Activated T-cell treated with anti-CD3 and anti-CD28 coated beads for 1 hour (primary cell): ENCODE data around the gene EHMT1.
"Not testable (repeated sequence)": the region's sequence is repeated elsewhere in the genome, so short reads cannot be mapped to it uniquely, and the experiment has no call there.

Source experiments
- DNase-seq: peaks from one replicate; pipeline ENCODE4 v3.0.0-alpha.2; 2020; ENCODE audit warnings: low read depth

The EHMT1 gene

DNA sequence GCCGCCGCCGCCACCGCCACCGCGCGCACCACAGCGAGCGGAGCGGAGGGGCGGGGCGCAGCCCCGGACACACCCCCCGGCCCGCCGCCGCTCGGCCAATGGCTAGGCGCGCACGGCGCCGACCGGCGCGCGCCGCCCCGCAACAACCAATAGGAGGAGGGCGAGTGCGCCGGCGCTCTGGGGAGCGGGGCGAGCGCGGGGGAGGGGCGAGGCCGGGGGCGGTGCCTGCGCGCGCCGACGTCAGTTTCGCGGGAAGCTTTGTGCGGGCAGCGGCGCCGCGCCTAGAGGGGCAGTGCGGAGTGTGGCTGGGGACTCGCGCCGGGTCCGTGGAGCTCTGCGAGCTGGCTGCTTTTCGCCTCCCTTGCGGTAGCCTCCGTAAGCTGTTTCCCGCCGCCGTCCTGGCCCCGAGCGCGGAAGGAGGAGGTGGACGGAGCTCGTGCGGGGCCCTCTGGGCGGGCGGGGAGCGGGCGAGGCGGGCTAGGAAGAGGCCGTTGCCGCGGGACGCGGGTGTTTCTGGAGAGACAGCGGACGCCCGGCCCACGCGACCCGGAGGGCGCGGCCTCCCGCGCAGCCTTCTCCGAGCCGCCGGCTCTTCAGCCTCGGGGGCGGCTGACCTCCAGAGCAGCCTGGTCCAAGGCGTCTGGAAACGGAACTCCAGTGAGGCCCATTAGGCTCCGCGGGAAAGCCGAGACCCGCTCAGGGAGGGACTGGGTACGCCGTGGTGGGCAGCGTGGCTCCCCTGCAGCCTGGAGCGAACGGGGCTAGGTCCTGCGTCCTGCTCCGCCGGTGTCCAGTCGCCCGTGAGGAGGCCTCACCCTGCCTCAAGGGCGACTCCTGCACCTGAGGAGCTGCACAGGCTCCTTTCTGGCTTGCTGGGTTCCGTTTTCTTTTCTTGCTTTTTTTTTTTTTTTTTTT, 28.1 kb upstream of the EHMT1 start, which contains the start of gene ZMYND19:
Gene ZMYND19, minus strand, starts transcription at position 44 of the 915 bp plus-strand sequence. CDS start 249 bp downstream, outside the sequence.
- peak; percentile 91 for DNase-seq

DNA sequence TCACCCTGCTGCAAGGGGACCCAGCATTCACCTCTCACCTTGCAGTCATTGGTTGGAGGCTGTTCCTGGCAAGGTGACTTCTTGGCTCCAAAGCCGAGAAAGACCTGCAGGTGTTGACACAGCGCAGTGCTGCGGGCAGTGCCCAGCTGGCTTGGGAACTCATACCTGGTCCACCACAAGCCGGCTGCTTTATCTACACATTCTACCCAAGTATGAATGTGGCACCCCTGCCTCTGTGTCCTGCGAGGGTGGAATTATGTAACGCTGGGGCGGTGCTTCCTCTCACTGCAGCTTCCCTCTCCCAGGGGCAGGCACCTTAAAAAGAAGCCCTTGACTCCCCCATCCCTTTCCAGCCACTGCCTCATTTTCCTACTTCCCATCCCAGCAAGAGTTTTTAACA, 26.0 kb upstream of the EHMT1 start:
- no peak for DNase-seq

DNA sequence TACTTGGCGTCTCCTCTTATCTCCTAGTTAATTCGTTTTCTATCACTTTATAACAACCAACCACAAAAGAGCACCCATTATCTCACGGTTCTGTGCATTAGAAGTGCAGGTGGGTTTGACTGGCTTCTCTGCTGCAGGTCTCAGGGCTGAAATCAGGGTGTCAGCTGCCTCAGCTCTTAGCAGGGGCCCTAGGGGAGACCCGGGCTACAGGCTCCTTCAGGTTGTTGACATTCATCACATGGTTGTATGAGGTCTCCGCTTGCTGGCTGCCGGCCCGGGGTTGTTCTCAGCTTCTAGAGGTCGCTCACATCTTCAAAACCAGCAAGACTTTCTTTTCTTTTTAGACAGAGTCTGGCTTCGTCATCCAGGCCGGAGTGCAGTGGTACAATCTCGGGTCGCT, 25.6 kb upstream of the EHMT1 start:
- no peak for DNase-seq

DNA sequence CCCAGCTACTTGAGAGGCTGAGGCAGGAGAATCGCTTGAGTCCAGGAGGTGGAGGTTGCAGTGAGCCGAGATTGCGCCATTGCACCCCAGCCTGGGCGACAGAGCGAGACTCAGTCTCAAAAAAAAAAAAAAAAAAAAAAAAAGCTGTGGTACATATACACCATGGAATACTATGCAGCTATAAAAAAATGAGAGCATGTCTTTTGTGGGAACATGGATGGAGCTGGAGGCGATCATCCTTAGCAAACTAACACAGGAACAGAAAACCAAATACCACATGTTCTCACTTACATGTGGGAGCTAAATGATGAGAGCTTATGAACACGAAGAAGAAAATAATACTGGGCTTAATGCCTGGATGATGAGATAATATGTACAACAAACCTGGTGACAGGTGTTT, 22.2 kb upstream of the EHMT1 start:
- DNase-seq: not testable (repeated sequence)

DNA sequence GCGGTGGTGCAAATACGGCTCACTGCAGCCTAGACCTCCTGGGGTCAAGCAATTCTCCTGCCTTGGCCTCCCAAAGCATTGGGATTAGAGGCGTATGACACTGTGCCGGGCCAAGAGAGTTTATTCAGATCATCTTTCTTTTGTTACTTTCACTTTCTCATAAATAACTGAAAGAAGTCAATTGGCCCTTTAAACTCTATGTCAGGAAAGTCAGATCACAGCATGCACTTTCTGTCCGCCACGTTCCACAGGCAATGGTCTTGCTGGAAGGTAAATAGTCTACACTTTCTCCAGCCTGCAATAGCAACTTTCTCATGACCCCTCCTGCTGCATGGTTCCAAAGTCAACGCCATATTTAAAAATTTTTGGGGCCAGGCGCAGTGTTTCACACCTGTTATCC, 19.9 kb upstream of the EHMT1 start:
- DNase-seq: no peak

DNA sequence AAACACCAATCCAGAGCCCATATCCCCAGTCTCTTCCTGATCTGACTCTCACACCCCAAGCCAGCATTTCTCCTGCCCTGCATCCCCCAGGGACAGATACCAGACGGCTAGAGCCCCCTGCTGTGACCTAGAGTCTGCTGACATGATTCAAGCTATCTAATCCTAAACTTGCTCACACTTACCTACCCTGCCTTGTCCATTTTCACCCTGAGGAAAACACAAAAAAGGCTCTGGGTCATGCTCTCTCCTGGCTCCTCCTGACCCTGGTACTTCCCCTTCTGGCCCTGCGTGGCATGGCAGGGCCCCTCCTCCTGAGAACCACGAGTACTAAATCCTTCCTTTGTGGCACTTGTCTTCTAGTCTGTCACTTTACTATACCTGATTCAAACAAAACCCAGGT, 16.1 kb upstream of the EHMT1 start:
- DNase-seq: no peak

DNA sequence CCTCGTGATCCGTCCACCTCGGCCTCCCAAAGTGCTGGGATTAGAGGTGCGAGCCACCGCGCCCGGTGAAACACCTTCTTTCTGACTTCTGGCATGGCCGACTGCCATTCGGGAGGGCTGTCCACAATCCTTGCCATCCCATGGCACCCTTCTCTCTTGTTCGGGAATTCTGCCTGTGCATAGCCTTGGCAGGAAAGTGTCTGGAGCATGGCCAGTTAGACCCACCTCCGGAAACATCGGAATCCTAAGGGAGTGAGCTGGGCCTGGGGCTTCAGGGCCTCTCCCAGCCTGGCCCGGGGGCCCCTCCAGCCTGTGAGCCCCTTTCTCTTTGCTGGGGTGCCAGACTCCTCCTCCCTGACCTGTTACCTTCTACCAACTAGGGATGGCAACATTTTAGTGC, 14.9 kb upstream of the EHMT1 start:
- no peak for DNase-seq

DNA sequence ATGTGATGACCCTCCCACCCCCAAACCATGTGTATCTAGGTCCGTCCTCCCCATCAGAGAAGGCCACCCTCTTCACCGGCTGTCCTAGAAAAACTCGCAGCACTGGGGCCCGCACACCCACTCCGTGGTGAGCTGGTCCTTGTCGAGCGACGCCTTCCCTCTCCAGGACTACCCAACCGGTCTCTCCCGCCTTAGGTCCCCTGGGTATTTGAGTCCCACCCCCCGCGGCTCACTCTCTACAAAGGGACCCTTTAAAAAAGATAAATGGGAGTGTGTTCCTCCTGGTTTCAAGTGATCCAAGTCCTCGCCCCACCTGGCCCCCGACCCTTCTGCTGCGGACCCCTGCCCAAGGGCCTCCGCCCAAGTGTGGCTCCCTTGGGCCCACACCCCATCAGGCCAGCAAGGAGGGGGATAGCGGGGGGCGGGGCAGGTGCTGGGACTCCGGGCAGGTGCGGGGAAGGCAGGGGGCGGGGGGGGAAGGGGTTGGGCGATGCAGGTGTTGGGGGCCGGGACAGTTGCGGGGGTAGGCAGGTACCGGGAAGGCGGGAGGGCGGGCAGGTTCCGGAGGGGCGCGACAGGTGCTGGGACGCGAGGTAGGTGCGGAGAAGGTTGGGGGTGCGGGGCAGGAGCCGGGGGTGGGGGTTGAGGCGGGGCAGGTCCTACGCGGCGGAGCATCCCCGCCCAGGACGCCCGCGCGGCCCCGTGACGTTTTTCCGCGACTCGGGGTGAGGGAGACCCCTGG, 14.3 kb upstream of the EHMT1 start:
- DNase-seq: no peak

DNA sequence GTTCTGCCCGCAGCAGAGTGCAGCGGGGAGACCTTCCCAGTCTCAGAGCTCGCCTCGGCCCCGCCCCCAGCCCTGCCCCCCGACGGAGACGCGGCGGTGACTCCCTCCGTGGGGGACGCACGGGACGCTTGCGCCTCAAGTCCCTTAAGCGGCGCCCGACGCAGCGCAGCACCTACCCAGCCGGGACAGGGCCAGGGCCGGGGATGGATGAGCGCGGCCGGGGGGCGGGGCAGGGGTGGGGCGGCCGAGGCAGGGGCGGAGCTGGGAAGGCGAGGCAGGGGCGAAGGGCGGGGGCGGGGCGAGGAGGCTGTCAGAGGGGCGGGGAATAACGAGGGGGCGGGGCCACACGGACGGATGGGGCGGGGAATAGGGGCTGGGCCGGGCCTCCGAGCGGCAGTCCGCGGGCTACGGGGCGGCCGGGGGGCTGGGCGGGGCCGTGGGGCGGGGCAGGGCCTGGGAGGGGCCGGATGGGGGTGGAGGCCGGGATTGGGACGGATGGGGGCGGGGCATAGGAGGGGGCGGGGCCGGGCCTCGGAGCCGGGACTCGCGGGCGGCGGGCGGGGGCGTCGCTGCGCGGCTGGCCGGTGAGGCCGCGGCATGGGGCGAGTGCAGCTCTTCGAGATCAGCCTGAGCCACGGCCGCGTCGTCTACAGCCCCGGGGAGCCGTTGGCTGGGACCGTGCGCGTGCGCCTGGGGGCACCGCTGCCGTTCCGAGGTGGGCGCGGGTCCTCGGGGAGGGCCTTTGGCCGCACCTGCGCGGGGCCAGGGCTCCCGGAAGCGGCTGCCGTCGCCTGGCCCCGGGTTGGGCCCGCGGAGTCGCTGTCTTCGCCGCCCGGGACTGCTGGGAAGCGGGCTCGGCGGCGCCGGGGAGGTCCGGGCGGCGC, 13.4 kb upstream of the EHMT1 start, which contains the start of gene ARRDC1:
Gene ARRDC1, plus strand, starts transcription at position 566 of the 884 bp plus-strand sequence. Its CDS starts 32 bp downstream, at position 598.
- peak; percentile 90 for DNase-seq

DNA sequence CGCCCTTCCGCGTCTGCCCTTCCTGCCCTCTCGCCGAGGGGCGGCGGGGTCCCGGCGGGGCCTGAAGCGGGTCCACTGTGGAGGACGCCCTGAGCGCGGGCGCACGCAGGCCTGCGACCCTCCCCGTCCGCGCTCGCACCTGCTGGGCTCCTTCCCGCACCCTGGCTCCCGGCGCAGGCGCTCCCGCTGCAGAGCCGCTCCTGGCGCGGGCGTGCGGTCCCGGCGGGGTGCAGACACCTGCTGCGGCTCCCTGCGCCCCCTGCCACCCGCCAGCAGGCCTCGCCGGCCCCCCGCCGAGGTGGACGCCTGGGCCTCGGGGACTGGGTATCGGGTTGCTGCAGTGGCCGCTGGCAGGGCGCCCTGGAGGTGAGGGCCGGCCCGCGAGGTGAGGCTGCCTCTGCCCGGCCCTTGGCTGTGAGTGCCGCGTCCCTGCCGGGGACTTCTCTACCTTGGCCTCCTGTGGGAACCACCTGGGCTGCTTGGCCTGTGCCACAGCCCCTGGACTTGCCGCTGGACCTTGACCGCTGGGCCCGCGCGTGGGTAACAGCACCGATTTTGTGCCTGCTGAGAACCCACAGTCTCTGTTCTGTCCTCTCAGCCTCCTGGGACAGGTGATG, 12.7 kb upstream of the EHMT1 start:
- DNase-seq: no peak

DNA sequence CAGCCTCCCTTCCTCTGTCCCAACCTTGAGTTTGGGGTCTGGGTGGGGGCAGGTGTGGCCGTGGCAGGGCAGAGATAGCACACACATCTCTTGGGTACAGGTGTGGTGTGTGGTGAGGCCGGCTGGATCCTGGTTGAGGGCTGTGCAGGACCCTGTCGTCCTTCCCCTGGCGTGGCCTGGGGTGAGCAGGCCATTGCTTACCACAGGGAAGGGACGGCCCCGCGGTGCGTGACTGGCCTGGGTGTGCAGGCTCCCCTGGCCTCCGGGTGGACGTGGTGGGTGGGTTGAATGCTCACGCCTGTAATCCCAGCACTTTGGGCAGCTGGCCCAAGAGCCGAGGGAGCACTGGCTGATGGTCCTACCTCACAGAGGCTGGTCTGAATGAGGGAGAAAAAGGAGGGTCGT, 12.1 kb upstream of the EHMT1 start:
- DNase-seq: no peak

DNA sequence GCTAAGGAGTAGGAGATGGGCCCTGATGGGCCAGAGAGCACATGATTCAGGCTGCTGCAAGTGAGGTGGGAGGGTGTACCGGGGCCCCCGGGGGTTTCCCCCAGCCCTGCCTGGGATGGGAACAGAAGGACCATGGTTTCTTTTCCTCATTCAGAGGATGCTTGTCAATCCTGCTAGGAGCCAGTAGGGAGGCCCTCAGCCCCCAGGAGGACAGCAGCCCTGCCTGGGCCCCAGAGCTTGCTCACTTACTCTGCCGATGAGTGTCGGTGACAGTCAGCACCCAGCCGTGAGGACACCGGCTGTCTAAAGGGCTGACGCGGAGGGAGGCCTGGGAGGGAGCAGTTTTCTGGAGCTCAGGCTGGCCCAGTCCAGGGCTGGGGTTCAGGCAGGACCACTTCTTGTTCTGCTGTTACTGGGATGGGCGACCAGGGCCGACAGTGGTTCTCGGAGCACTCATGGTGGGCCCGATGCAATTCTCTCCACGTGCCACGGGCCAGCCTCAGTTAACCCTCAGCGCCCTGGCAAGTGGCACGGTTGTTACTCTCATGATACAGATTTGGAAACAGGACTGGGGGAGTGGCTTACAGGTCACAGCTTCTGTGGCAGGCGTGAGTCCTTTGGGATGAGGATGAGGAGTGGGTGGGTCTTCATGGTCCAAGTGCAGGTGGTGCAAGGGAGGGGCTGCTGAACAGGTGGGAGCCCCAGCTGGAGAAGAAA, 11.5 kb upstream of the EHMT1 start:
- DNase-seq: no peak

DNA sequence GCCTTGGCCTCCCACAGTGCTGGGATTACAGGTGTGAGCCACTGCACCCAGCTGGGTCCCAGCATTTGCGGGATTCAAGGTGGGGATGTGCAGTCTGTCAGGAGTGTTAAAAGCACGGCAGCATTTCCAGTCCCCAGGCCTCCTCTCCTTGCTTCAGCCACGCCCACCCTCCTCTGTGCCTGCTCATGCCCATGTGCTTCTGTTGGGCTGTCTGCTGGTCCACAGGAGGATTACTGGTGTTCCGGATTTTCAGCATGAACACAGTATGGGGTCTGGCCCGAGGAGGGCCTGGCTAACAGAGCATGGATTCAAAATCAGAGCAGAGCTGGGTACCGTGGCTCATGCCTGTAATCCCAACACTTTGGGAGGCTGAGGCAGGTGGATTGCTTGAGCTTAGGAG, 7.9 kb upstream of the EHMT1 start:
- DNase-seq: no peak

DNA sequence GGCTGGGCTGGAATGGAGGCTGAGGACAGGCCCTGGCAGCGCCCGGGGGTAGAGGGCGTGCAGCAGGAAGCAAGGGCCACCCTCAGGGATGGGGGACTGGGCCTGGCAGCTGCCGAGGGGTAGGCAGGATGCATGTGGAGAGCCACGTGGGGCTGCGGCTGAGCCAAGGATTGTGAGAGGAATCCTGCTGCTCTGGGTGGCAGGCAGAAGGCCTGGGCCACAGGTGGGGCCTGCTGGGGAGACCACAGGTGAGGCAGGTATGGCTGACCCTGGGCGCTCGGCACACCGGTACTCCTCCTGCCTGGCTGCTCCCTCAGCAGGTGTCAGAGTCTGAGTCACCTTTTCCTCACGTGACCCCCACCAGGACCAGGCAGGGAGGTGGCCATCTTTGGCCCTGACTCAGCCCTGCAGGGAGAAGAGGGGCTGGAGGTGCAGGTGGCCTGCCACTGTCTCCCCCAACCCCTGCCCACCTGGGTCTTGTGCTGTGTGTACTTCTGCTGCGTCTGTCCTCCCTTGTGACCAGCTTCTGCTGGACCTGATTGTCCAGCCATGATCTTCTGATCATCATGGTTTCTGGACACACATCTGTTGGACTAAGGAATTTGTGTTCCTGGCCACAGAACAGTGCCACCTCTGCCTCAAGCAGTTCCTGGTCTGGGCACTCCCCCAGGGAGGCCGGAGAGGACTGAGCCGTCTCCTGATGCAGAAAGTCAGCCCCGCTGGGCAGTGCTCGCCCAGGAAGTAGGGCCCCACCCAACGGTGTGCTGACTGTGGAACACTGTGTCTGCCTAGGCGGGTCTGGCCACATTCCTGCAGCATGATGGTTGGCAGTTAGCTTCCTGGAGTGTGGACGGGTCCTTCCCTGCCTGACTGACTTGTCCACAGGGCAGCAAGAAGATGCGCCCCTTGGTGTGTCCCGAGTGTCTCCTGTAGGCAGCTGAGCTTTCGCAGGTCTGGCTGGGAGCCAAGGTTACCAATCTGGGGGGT, 6.9 kb upstream of the EHMT1 start:
- no peak for DNase-seq

DNA sequence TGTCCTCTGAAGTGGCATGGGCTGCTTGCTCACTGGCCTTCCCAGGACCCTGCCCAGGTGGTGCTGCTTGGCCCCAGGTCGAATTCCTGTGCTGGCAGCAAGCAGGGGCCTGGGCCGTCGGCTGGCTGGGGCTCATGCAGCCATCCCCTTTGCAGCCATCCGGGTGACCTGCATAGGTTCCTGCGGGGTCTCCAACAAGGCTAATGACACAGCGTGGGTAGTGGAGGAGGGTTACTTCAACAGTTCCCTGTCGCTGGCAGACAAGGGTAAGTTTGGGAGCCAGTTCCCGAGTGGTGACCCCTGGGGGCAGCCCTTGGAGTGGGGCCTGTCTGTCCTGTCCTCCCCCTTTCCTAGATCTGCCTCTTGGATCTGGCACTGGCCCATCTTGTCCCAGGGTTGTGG, 6.1 kb upstream of the EHMT1 start:
- no peak for DNase-seq

DNA sequence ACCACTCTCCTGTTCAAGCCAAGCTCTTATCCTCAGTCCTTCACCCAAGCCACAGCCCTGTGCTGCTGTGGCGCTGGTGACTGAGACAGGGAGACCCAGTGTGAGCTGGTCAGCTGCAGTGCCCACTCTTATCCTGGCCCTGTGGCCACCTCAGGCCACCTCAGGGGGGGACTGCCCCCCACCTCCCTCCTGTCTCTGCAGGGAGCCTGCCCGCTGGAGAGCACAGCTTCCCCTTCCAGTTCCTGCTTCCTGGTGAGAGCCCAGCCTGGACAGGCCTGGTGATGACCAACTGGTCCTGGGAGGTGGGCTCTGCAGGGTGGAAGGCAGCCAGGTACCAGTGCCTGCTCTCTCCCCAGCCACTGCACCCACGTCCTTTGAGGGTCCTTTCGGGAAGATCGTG, 5.5 kb upstream of the EHMT1 start:
- DNase-seq: no peak

DNA sequence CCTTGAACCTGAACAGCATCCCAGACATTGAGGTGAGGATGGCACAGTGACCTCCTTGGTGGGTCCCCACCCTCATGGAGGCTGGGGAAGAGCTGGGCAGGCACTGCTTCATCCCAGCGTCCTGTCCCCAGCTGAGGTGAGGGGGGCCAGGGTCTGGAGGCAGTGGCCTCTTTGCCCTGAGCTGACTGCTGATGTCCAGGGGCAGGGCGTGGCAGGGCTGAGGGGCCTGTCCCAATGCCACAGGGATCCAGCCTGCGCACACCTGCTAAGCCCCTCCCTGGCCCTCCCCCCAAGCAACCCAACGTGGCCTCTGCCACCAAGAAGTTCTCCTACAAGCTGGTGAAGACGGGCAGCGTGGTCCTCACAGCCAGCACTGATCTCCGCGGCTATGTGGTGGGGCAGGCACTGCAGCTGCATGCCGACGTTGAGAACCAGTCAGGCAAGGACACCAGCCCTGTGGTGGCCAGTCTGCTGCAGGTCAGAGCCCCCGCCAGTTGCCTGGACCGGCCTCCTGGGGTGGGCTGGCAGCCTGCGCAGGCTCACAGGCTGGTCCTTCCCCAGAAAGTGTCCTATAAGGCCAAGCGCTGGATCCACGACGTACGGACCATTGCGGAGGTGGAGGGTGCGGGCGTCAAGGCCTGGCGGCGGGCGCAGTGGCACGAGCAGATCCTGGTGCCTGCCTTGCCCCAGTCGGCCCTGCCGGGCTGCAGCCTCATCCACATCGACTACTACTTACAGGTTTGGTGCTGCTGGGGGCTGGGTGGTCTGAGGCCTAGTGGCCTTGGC, 4.9 kb upstream of the EHMT1 start:
- no peak for DNase-seq

DNA sequence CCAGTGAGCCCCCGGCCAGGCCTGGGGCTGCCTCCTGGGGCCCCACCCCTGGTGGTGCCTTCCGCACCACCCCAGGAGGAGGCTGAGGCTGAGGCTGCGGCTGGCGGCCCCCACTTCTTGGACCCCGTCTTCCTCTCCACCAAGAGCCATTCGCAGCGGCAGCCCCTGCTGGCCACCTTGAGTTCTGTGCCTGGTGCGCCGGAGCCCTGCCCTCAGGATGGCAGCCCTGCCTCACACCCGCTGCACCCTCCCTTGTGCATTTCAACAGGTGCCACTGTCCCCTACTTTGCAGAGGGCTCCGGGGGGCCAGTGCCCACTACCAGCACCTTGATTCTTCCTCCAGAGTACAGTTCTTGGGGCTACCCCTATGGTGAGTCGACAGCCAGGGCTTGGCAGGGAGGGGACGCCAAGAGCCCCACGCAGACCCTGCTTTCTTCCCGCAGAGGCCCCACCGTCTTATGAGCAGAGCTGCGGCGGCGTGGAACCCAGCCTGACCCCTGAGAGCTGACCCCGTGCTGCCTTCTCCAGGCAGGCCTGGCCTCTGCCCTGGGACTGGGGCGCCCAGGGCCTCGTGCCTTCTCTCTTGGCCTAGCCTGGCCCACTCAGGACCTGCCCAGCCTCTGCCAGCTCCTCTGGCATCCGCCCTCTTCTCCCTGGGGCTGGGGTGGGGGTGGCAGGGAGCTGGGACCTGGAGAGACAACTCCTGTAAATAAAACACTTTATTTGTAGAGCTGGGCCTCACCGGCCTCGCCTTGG, 4.0 kb upstream of the EHMT1 start:
- no peak for DNase-seq
